Thyroid gland (tissue), 4 donors: ENCODE measurements around the gene ARHGAP18. TPM values are rescaled to one million over a fixed set of nuclear protein-coding genes. Genes with fewer than 3 reads are reported as not detected.
A peak's percentile ranks its signal among the peaks of the same experiment; 100 is the strongest.

Experiments used
- DNase-seq, 2 donors: peaks; one replicate each; pipeline ENCODE4 v3.0.0-alpha.2; 2019
- H3K27ac ChIP-seq, 3 donors: fragments of 200-600 bp; sonication (generic); 1 replicate in 2 of 3; 2 replicates in 1 of 3; pipeline ENCODE4 v1.5.1; 2016 to 2019; ENCODE audit warnings: mild to moderate bottlenecking in 1 of 3, moderate library complexity in 1 of 3
- H3K27me3 ChIP-seq: fragments of 200-600 bp; sonication (generic); one replicate; pipeline ENCODE4 v1.5.1; 2019
- H3K36me3 ChIP-seq, 2 donors: fragments of 200-600 bp; sonication (generic); one replicate each; pipeline ENCODE4 v1.5.1; 2016 to 2019
- H3K4me1 ChIP-seq, 2 donors: fragments of 200-600 bp; sonication (generic); one replicate each; pipeline ENCODE4 v1.5.1; 2017 to 2019
- H3K4me3 ChIP-seq, 3 donors: fragments of 200-600 bp; sonication (generic); replicated peaks in 1 of 3; 1 replicate in 2 of 3; 2 replicates in 1 of 3; pipeline ENCODE4 v1.5.1; 2016; ENCODE audit warnings: mild to moderate bottlenecking in 1 of 3
- H3K9me3 ChIP-seq: fragments of 200-600 bp; sonication (generic); one replicate; pipeline ENCODE4 v1.5.1; 2017
- CTCF ChIP-seq, 6 experiments: fragments of 200-600 bp in 3 of 6; fragments of 450-650 bp in 3 of 6; sonication (generic) in 3 of 6; IDR thresholded peaks; one replicate each; pipeline ENCODE4 v1.5.1; 2016 to 2019; ENCODE audit warnings: antibody characterized with exemption in 6 of 6, mild to moderate bottlenecking in 2 of 6, inconsistent platforms in 1 of 6, moderate library complexity in 1 of 6
- POLR2A ChIP-seq, 2 donors: fragments of 450-650 bp; IDR thresholded peaks; one replicate each; pipeline ENCODE4 v1.6.1; 2017; ENCODE audit warnings: antibody characterized with exemption in 2 of 2, mild to moderate bottlenecking in 2 of 2, moderate library complexity in 1 of 2
- WGBS, 2 donors: methylation state at CpG; one replicate each; pipeline ENCODE4 v1.1.5; 2017; 5-methylcytosine and 5-hydroxymethylcytosine counted together
- intact Hi-C: fragments of 100-400 bp; cut with DNase I; formaldehyde crosslinking; loops from one replicate; pipeline ENCODE4 v1.15.1; 2023
- total RNA-seq, 4 donors: library from RNA; depleted of rRNA; stranded (reverse); fragments of >200 nt; gene quantifications; one replicate each; pipeline ENCODE4 v1.2.3, GENCODE V29; 2016

ARHGAP18 gene
- total RNA-seq, 4 donors from 2014 or later = 26.5 to 31.6 (median 28.3) TPM

DNA sequence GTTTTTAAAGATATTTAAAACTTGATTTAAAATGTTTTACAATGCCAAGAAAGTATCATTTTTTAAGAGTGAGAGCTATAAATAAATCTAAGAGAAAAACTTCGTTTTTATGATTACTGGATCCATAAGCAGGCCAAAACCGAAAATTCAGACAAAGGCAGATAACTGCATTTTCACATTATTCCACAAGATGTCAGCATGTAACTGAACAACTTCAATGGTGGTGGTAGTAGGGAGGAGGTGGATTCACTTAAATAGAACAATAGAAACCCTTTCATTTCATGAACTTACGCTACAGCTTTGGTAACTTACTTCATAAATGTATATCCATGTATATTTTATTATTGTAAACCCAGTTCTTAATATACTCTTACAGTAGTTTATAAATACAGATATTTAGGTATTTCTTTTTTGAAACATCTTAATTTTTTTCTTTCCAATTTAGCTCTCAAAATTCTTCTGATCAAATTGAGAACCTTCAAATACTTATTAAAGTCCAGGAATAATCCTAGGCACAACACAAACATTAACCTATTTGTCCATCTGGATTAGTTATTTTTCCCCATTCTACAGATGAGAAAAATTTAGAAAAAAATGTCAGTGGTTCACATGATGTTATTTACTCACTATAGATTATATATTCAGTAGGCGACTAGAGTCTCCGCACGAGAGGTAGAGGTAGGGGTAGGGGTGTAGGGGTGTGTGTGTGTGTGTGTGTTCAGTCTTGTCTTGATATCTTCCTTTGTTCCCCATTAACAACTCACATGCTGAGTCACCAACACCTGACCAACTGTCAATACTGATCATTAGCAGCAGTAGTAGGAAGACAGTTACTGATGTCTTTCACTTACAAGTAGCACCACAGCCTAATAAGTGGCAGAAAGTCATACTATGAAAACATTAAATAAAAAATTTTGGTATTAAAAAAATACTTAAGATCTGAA, 111.5 kb downstream of the ARHGAP18 start:
- intact Hi-C loops = loop anchor here (5.0 kb wide), 1 partner anchor 134 kb away; no protein-coding TSS in a partner anchor
- 56% methylated on average over 6 of the region's 6 CpGs for WGBS, 2 donors
- H3K27ac ChIP-seq = no peak overlapping the region
- H3K4me3 ChIP-seq = no peak overlapping the region
- DNase-seq = no peak
- H3K27me3 ChIP-seq = no peaks in the 10 kb centered on the region
- no peaks in the 10 kb centered on the region for H3K4me1 ChIP-seq
- TF ChIP-seq CTCF (IDR thresholded peaks at IDR 0.05) (peak; percentile 56 to 97 (median 82)), POLR2A (IDR thresholded peaks at IDR 0.05) (no peak)
- no peaks in the 10 kb centered on the region for H3K9me3 ChIP-seq
- no peaks in the 10 kb centered on the region for H3K36me3 ChIP-seq

DNA sequence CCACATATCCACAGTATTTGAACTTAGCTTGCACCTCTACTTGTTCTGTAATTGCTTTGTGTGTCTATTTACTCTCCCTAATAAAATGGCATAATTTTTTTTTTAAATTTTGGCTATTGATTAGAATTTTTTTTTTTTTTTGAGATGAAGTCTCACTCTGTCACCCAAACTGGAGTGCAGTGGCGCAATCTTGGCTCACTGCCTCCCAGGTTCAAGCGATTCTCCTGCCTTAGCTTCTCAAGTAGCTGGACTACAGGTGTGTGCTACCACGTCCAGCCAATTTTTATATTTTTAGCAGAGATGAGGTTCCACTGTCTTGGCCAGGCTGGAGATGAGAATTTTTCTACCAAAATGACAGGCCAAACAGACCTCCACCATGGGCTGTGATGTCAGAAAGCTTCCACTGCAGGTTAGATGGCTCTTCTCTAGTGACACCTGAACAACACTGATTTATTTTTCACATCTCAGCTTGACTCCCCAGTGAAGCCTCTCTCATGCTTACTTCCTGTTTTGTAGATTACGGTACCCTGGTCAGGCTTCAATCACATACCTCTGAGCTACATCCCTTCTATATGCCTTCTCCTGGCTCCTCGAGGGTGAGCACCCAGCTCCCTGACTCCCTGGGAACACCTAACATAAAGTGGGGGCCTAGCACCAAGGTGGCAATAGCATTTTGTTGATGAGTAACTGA, 112.8 kb downstream of the ARHGAP18 start:
- TF ChIP-seq POLR2A (IDR thresholded peaks at IDR 0.05) (no peak), CTCF (IDR thresholded peaks at IDR 0.05) (no peak)
- 78 to 88% methylated on average over 5 of the region's 5 CpGs for WGBS, 2 donors
- peak; percentile 7 to 8 for DNase-seq
- Histone ChIP-seq H3K9me3 (no peaks in the 10 kb centered on the region), H3K36me3 (peaks cover 0 to 3% of the 10 kb centered on the region in 2 donors), H3K4me3 (no peak overlapping the region), H3K27ac (no peak overlapping the region), H3K4me1 (no peaks in the 10 kb centered on the region), H3K27me3 (no peaks in the 10 kb centered on the region)
- intact Hi-C loops = loop anchor here (5.0 kb wide), 1 partner anchor 135 kb away; no protein-coding TSS in a partner anchor

GRCh38 chr6:129596522-129596921, 113.5 kb downstream of the ARHGAP18 start:
- DNase-seq = no peak
- H3K4me1 ChIP-seq = no peaks in the 10 kb centered on the region
- H3K27me3 ChIP-seq = no peaks in the 10 kb centered on the region
- peaks cover 0 to 4% of the 10 kb centered on the region in 2 donors for H3K36me3 ChIP-seq
- WGBS, 2 donors = 91 to 100% methylated on average over 1 of the region's 1 CpG
- H3K27ac ChIP-seq = no peak overlapping the region
- TF ChIP-seq CTCF (IDR thresholded peaks at IDR 0.05) (no peak), POLR2A (IDR thresholded peaks at IDR 0.05) (no peak)
- intact Hi-C loops = loop anchor here (5.0 kb wide), 1 partner anchor 136 kb away; no protein-coding TSS in a partner anchor
- H3K9me3 ChIP-seq = no peaks in the 10 kb centered on the region
- H3K4me3 ChIP-seq = no peak overlapping the region

GRCh38 chr6:129593233-129593564, 116.8 kb downstream of the ARHGAP18 start:
- TF ChIP-seq POLR2A (IDR thresholded peaks at IDR 0.05) (no peak), CTCF (IDR thresholded peaks at IDR 0.05) (no peak)
- 91 to 99% methylated on average over 3 of the region's 3 CpGs for WGBS, 2 donors
- DNase-seq = no peak
- Histone ChIP-seq H3K27me3 (no peaks in the 10 kb centered on the region), H3K4me1 (no peaks in the 10 kb centered on the region), H3K27ac (no peak overlapping the region), H3K9me3 (no peaks in the 10 kb centered on the region), H3K36me3 (peaks cover 0 to 4% of the 10 kb centered on the region in 2 donors), H3K4me3 (no peak overlapping the region)
- intact Hi-C loops = no loop called here
